ENCODE measurements around the gene DLEC1. TPM values are rescaled to one million over a fixed set of nuclear protein-coding genes. Genes with fewer than 3 reads are reported as not detected.

Gene DLEC1
- total and polyA plus RNA-seq, 2 experiments from 2014 or later, result 0.15 TPM; not detected in 1

- WGBS, 2 experiments (ENCODE audit: low coverage in 1 of 2, low lambda C conversion rate in 2 of 2, missing lambda C conversion rate in 2 of 2), result 85 to 86% methylated on average over 16 of the region's 16 CpGs
- no peak for DNase-seq
- Histone ChIP-seq H3K9ac (no peak overlapping the region), H3F3A (ENCODE audit: insufficient read depth) (no peaks in the 10 kb centered on the region), H3K36me3 (ENCODE audit: low read depth) (no peaks in the 10 kb centered on the region), H4K20me1 (ENCODE audit: insufficient read depth) (no peaks in the 10 kb centered on the region), H3K79me2 (ENCODE audit: insufficient read depth) (no peaks in the 10 kb centered on the region), H3K4me1 (ENCODE audit: insufficient read depth) (no peaks in the 10 kb centered on the region), H3K9me2 (ENCODE audit: insufficient read depth) (no peaks in the 10 kb centered on the region), H3K4me2 (ENCODE audit: unreplicated experiment) (no peak overlapping the region), H3K9me3 (ENCODE audit: low read depth) (no peaks in the 10 kb centered on the region), H3K4me3 (no peak overlapping the region), H2AFZ (no peak overlapping the region), H3K27me3 (replicated peaks; ENCODE audit: insufficient read depth) (no peaks in the 10 kb centered on the region), H3K27ac (no peak overlapping the region)
- in situ Hi-C loops (cut with MboI), result no loop called here
- no peak for TF ChIP-seq EZH2phosphoT487 (IDR thresholded peaks at IDR 0.05; ENCODE audit: insufficient read depth, low read depth)
- no peak for TF ChIP-seq EZH2 (IDR thresholded peaks at IDR 0.05; ENCODE audit: insufficient read depth, poor library complexity, severe bottlenecking)
Measured at GRCh38 chr3:38008971-38009580, 29.9 kb upstream of the DLEC1 start.

GRCh38 chr3:38009807-38010591 is 29.0 kb upstream of the DLEC1 start:
- Histone ChIP-seq H3K9ac (no peak overlapping the region), H4K20me1 (ENCODE audit: insufficient read depth) (no peaks in the 10 kb centered on the region), H3K79me2 (ENCODE audit: insufficient read depth) (no peaks in the 10 kb centered on the region), H2AFZ (no peak overlapping the region), H3K27me3 (replicated peaks; ENCODE audit: insufficient read depth) (no peaks in the 10 kb centered on the region), H3K9me3 (ENCODE audit: low read depth) (no peaks in the 10 kb centered on the region), H3K36me3 (ENCODE audit: low read depth) (peaks cover 8% of the 10 kb centered on the region; the same call in 1 of the 2 replicates), H3K4me2 (ENCODE audit: unreplicated experiment) (no peak overlapping the region), H3K4me3 (no peak overlapping the region), H3F3A (ENCODE audit: insufficient read depth) (no peaks in the 10 kb centered on the region), H3K4me1 (ENCODE audit: insufficient read depth) (no peaks in the 10 kb centered on the region), H3K9me2 (ENCODE audit: insufficient read depth) (no peaks in the 10 kb centered on the region), H3K27ac (no peak overlapping the region)
- in situ Hi-C loops (cut with MboI), result no loop called here
- WGBS, 2 experiments (ENCODE audit: low coverage in 1 of 2, low lambda C conversion rate in 2 of 2, missing lambda C conversion rate in 2 of 2), result 85 to 87% methylated on average over 23 to 27 of the region's 27 CpGs
- no peak for DNase-seq
- TF ChIP-seq EZH2 (IDR thresholded peaks at IDR 0.05; ENCODE audit: insufficient read depth, poor library complexity, severe bottlenecking) (no peak), EZH2phosphoT487 (IDR thresholded peaks at IDR 0.05; ENCODE audit: insufficient read depth, low read depth) (no peak)

GRCh38 chr3:38011111-38011510 is 27.9 kb upstream of the DLEC1 start:
- no peaks in the 10 kb centered on the region for H3K9me3 ChIP-seq (ENCODE audit: low read depth)
- TF ChIP-seq EZH2 (IDR thresholded peaks at IDR 0.05; ENCODE audit: insufficient read depth, poor library complexity, severe bottlenecking), result no peak
- TF ChIP-seq EZH2phosphoT487 (IDR thresholded peaks at IDR 0.05; ENCODE audit: insufficient read depth, low read depth), result no peak
- in situ Hi-C loops (cut with MboI), result no loop called here

GRCh38 chr3:38015485-38015884 is 23.5 kb upstream of the DLEC1 start:
- in situ Hi-C loops (cut with MboI), result no loop called here
- DNase-seq, result no peak
- Histone ChIP-seq H3K36me3 (ENCODE audit: low read depth) (peaks cover 13% of the 10 kb centered on the region), H2AFZ (no peak overlapping the region), H3K9ac (no peak overlapping the region), H3K4me2 (ENCODE audit: unreplicated experiment) (no peak overlapping the region), H4K20me1 (ENCODE audit: insufficient read depth) (no peaks in the 10 kb centered on the region), H3K9me2 (ENCODE audit: insufficient read depth) (no peaks in the 10 kb centered on the region), H3K4me3 (no peak overlapping the region), H3F3A (ENCODE audit: insufficient read depth) (no peaks in the 10 kb centered on the region), H3K9me3 (ENCODE audit: low read depth) (no peaks in the 10 kb centered on the region), H3K27me3 (replicated peaks; ENCODE audit: insufficient read depth) (no peaks in the 10 kb centered on the region), H3K27ac (no peak overlapping the region), H3K4me1 (ENCODE audit: insufficient read depth) (no peaks in the 10 kb centered on the region), H3K79me2 (ENCODE audit: insufficient read depth) (no peaks in the 10 kb centered on the region)
- 78 to 85% methylated on average over 3 of the region's 3 CpGs for WGBS, 2 experiments (ENCODE audit: low coverage in 1 of 2, low lambda C conversion rate in 2 of 2, missing lambda C conversion rate in 2 of 2)
- TF ChIP-seq EZH2phosphoT487 (IDR thresholded peaks at IDR 0.05; ENCODE audit: insufficient read depth, low read depth) (no peak), EZH2 (IDR thresholded peaks at IDR 0.05; ENCODE audit: insufficient read depth, poor library complexity, severe bottlenecking) (no peak)

More at GRCh38 chr3:38011111-38011510, 27.9 kb upstream of the DLEC1 start:
- Histone ChIP-seq H3K36me3 (ENCODE audit: low read depth) (peaks cover 13% of the 10 kb centered on the region), H3K4me2 (ENCODE audit: unreplicated experiment) (no peak overlapping the region), H3K79me2 (ENCODE audit: insufficient read depth) (no peaks in the 10 kb centered on the region), H2AFZ (no peak overlapping the region), H3K9ac (no peak overlapping the region), H4K20me1 (ENCODE audit: insufficient read depth) (no peaks in the 10 kb centered on the region), H3K27me3 (replicated peaks; ENCODE audit: insufficient read depth) (no peaks in the 10 kb centered on the region), H3K27ac (no peak overlapping the region), H3K9me2 (ENCODE audit: insufficient read depth) (no peaks in the 10 kb centered on the region), H3K4me1 (ENCODE audit: insufficient read depth) (no peaks in the 10 kb centered on the region), H3F3A (ENCODE audit: insufficient read depth) (no peaks in the 10 kb centered on the region), H3K4me3 (no peak overlapping the region)
- 89 to 91% methylated on average over 20 to 21 of the region's 21 CpGs for WGBS, 2 experiments (ENCODE audit: low coverage in 1 of 2, low lambda C conversion rate in 2 of 2, missing lambda C conversion rate in 2 of 2)
- DNase-seq, result no peak
